Endothelial cell of umbilical vein (primary cell): ENCODE data around the gene TOX2.

Source experiments
- EZH2 ChIP-seq: IDR thresholded peaks from 2 replicates; pipeline ENCODE4 v1.6.1; 2012; ENCODE audit warnings: borderline replicate concordance, low read depth, mild to moderate bottlenecking, moderate library complexity, low read length, inconsistent platforms; ENCODE audit not compliant: severe bottlenecking
- GATA2 ChIP-seq: IDR thresholded peaks from 2 replicates; pipeline ENCODE4 v1.7.0; 2011; ENCODE audit warnings: low read depth, mild to moderate bottlenecking, moderate library complexity, mixed read lengths, low read length; ENCODE audit not compliant: insufficient read length, insufficient read depth
- MYC ChIP-seq: IDR thresholded peaks from one replicate; pipeline ENCODE4 v1.6.1; 2011; ENCODE audit warnings: mild to moderate bottlenecking, low read depth, low read length
- POLR2A ChIP-seq: IDR thresholded peaks from 2 replicates; pipeline ENCODE4 v1.6.1; 2012; ENCODE audit warnings: low read depth, mild to moderate bottlenecking, control low read depth, low read length
- POLR2AphosphoS5 ChIP-seq: IDR thresholded peaks from 2 replicates; pipeline ENCODE4 v1.6.1; 2012; ENCODE audit warnings: low read depth, mild to moderate bottlenecking, control low read depth, low read length, moderate library complexity; ENCODE audit not compliant: insufficient read depth
- TF ChIP-seq, protein P1 (sequence below), 2 donors: IDR thresholded peaks; 1 replicate in 1 of 2; 2 replicates in 1 of 2; pipeline ENCODE4 v1.5.1; 2011; ENCODE audit warnings: low read length in 2 of 2, mild to moderate bottlenecking in 2 of 2, moderate library complexity in 2 of 2, control low read depth in 1 of 2, inconsistent platforms in 1 of 2, low read depth in 1 of 2; ENCODE audit not compliant: insufficient read depth in 1 of 2; ENCODE audit errors: extremely low read depth in 1 of 2

DNA sequence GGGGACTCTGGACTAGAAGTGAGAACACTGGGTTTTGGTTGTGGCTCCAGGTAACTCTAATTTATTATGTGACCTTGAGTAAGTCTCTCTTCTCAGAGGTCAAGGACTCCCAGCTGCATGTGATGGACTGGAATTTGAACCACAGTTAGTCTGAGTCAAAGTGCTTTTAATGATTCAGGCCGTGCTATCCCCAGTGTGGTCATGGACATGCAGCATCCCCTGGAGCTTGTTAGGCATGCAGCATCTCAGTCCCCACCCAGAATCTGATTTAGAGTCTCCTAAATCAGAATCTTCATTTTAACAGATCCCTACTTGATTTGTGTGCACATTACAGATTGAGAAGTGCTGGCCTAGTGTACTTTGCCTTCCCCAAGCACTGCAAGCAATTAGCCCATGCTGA lies 74.2 kb downstream of the TOX2 start:
- TF ChIP-seq, protein P1, sequence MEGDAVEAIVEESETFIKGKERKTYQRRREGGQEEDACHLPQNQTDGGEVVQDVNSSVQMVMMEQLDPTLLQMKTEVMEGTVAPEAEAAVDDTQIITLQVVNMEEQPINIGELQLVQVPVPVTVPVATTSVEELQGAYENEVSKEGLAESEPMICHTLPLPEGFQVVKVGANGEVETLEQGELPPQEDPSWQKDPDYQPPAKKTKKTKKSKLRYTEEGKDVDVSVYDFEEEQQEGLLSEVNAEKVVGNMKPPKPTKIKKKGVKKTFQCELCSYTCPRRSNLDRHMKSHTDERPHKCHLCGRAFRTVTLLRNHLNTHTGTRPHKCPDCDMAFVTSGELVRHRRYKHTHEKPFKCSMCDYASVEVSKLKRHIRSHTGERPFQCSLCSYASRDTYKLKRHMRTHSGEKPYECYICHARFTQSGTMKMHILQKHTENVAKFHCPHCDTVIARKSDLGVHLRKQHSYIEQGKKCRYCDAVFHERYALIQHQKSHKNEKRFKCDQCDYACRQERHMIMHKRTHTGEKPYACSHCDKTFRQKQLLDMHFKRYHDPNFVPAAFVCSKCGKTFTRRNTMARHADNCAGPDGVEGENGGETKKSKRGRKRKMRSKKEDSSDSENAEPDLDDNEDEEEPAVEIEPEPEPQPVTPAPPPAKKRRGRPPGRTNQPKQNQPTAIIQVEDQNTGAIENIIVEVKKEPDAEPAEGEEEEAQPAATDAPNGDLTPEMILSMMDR (IDR thresholded peaks at IDR 0.05; ENCODE audit: extremely low read depth in 1 of 2, insufficient read depth in 1 of 2, low read depth in 1 of 2, low read length in 2 of 2): no peak
- TF ChIP-seq POLR2A (no peak), POLR2AphosphoS5 (no peak), EZH2 (no peak), GATA2 (no peak), MYC (no peak)
